GM21717 (cell line): ENCODE measurements around the gene CCDC171.
"Not testable (repeated sequence)": the region's sequence is repeated elsewhere in the genome, so short reads cannot be mapped to it uniquely, and the experiment has no call there.

Experiments used
- ATAC-seq: cut with Tn5 transposase; IDR thresholded peaks from one replicate; pipeline ENCODE4 v1.9.1; 2021; ENCODE audit warnings: mild to moderate bottlenecking, moderate library complexity; ENCODE audit not compliant: unreplicated experiment

The CCDC171 gene

GRCh38 chr9:15549611-15550010 lies 3.2 kb upstream of the CCDC171 start:
- no peak for ATAC-seq

GRCh38 chr9:15553528-15553898 lies 670 bp downstream of the CCDC171 start:
- ATAC-seq = peak; percentile 26

- ATAC-seq = no peak
Measured at GRCh38 chr9:15570769-15571168, 17.9 kb downstream of the CCDC171 start.

GRCh38 chr9:15572200-15572770 lies 19.4 kb downstream of the CCDC171 start:
- no peak for ATAC-seq

GRCh38 chr9:15576350-15577050 lies 23.7 kb downstream of the CCDC171 start:
- ATAC-seq = no peak

- ATAC-seq = no peak
Measured at GRCh38 chr9:15578714-15579113, 25.9 kb downstream of the CCDC171 start.

- ATAC-seq = no peak
Measured at GRCh38 chr9:15584379-15584778, 31.5 kb downstream of the CCDC171 start.

GRCh38 chr9:15592317-15592716 lies 39.5 kb downstream of the CCDC171 start:
- no peak for ATAC-seq

- not testable (repeated sequence) for ATAC-seq
Measured at GRCh38 chr9:15592940-15593339, 40.1 kb downstream of the CCDC171 start.

GRCh38 chr9:15600666-15601330 lies 48.0 kb downstream of the CCDC171 start:
- ATAC-seq = not testable (repeated sequence)

GRCh38 chr9:15606643-15607472 lies 54.0 kb downstream of the CCDC171 start:
- no peak for ATAC-seq

- peak; percentile 82 for ATAC-seq
Measured at GRCh38 chr9:15612962-15613361, 60.1 kb downstream of the CCDC171 start.

GRCh38 chr9:15617782-15618181 lies 64.9 kb downstream of the CCDC171 start:
- no peak for ATAC-seq

GRCh38 chr9:15618540-15619331 lies 65.9 kb downstream of the CCDC171 start:
- ATAC-seq = no peak

- ATAC-seq = no peak
Measured at GRCh38 chr9:15622318-15622971, 69.6 kb downstream of the CCDC171 start.

GRCh38 chr9:15635752-15636151 lies 82.9 kb downstream of the CCDC171 start:
- no peak for ATAC-seq

GRCh38 chr9:15640121-15640520 lies 87.3 kb downstream of the CCDC171 start:
- no peak for ATAC-seq

GRCh38 chr9:15641291-15641690 lies 88.4 kb downstream of the CCDC171 start:
- no peak for ATAC-seq

GRCh38 chr9:15642369-15642962 lies 89.6 kb downstream of the CCDC171 start:
- ATAC-seq = no peak

- peak; percentile 81 for ATAC-seq
Measured at GRCh38 chr9:15670246-15670645, 117.4 kb downstream of the CCDC171 start.
